NCI-H2196 treated with DMSO at 0.1 percent for 48 hours (cell line): ENCODE results near the gene CACNG4.

Experiments used
- DNase-seq: peaks from one replicate; lab custom pipeline; 2025; ENCODE audit not compliant: unreplicated experiment; lab: John Stamatoyannopoulos, UW

The CACNG4 gene

DNA sequence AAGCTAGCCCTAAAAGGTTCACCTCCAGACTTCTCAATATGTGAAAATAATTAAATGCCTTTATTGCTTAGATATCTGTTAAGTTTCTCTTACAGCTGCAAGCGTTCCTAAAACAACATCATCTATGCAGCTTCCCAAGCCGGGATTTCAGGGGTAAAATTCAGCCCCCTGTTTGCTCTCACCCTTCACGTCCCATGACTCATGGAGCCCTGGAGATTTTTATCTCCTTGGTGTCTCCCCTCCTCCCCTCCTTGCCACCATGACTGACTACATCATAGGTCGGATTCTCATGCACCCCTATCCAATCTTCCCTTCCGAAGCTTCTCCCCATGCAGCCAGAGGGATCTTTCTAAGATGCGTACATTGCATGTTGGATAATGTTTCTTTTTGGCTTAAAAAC lies 21.0 kb upstream of the CACNG4 start:
- no peak for DNase-seq

DNA sequence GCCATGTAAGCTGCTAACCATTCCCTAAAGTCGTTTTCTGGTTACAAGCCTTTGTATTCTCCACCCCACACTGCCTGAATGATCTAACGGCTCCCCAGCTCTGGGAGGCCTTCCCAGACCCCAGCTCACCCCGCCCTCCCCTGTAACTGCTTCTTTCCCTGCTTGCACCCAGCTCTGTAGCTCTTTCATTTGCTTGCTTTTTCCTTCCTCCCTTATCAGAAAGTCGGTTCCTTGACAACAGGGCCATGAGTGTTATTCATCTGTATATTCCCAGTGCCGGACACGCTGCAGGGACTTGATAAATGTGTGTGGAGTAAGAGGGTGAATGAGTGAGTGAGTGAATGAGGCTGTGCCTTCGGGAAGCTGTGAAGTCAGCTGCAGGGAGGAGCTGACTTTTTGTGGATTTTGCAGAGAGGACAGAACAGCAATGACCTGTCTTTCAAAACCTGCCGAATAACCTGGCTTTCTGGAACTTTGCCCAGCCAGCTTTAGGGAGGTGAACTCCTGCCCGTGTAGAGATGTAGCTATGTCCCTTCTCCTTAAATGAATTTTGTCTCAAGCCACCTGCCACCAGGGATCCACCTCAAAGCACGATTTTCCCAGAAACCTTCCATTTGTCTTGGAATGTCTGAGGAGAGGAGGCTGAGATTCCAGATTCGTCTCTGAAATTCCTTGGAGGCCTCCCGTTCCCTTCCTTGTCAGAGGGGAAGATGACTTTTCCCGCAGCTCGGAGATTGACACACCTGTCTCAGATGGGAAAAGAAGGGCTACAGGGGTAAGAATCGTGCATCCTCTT lies 20.0 kb upstream of the CACNG4 start:
- DNase-seq, result no peak

- no peak for DNase-seq
These were observed 19.2 kb upstream of the CACNG4 start for GRCh38 chr17:66945147-66945835.

DNA sequence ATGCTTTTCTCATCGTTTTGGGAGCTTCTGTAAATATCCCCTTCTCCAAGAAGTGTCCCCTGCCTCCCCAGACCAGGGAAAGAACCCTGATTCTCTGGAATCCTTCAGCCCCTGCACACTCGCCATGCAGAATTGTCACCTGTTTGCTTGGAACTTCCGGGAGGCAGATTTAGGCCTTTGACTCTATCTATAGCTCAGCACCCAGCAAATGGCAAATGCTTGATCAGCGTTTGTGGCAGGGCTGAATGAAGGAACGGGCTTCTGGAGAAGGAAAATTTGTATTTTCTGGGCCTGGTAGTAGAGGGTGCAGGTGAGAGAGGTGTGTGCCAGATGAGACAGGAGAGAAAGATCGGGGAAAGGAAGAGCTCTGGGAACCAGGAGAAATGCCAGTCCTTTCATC lies 18.3 kb upstream of the CACNG4 start:
- no peak for DNase-seq

GRCh38 chr17:66947311-66947710 lies 17.2 kb upstream of the CACNG4 start:
- DNase-seq, result no peak

DNA sequence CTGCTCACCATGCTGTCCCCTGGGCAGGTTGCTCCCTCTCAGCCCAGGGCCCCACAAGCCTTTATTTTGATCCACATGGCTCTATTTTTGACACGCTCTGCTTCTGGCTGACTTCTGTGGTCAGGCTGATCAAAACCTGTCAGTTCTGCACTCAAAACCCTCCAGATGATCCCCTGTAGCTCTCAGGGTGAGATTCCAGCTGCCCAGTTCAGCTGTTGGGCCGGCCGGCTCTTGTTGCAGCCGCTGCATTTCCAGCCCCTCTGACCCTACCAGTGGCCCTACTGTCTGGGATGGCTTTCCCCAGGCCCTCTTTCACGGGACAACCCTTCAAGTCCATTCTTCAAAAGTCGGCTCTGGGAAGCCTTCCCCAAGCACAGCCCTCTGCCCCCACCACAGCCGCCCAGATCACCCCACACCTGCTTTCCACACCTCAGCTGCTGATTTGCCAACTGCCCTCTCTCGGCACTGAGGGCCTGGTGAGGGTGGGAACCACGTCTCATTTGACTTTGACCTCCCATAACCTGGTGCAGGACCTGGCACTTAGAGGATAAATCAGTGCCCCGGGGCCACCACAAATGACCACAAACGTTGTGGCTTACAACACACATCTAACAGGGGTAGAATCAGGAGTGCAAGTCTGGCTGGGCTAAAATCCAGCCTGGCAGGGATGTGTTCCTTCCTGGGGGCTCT lies 16.3 kb upstream of the CACNG4 start:
- no peak for DNase-seq

DNA sequence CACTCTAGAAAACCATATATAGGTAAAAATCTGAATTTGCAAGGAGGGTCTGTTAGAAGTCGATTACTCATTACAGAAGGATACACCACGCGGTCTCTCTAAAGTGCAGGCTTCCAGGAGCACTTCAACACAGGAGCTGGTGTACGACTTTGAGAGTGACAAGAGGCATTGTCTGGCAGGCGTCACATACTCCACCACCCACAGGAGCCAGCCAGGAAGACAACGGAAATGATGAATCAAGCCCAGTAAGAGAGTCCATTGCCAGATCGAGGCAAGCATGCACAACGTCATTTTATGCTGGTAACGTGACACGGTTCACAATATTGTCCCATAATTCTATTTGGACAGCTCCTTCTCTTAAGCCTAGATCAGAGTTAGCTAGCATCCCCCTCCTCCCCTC lies 15.0 kb upstream of the CACNG4 start:
- no peak for DNase-seq

- DNase-seq, result no peak
These were observed 14.2 kb upstream of the CACNG4 start for GRCh38 chr17:66950325-66950724.

DNA sequence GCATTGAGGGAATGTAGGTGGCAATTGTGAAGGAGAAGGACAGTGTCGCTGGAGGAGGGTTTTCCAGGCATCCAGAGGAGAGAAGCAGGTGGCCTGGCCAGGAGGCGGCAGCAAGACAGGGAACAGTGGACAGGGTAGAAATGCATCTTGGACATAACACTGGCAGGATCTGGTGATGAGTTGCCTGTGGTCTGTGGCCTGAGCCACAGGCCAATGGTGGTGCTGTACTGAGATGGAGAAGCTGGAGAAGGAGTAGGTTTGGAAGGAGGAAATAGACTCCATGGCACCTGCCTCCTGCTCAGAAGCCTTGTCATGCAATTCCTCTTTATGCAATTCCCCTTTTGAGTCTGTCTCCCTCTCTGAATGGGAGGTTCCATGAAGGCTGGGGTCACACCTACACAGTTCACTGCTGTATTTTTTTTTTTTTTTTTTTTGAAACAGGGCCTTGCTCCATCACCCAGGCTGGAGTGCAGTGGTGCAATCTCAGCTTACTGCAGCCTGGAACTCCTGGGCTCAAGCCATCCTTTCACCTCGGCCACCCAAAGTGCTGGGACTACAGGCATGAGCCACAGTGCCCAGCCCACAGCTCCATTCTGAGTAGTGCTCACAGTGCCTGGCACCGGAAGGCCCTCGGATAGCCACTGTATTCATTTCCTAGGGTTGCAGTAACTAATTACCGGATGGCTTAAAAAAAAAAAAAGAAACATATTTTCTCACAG lies 13.5 kb upstream of the CACNG4 start:
- DNase-seq, result no peak

GRCh38 chr17:66951605-66951953 lies 12.9 kb upstream of the CACNG4 start:
- no peak for DNase-seq

DNA sequence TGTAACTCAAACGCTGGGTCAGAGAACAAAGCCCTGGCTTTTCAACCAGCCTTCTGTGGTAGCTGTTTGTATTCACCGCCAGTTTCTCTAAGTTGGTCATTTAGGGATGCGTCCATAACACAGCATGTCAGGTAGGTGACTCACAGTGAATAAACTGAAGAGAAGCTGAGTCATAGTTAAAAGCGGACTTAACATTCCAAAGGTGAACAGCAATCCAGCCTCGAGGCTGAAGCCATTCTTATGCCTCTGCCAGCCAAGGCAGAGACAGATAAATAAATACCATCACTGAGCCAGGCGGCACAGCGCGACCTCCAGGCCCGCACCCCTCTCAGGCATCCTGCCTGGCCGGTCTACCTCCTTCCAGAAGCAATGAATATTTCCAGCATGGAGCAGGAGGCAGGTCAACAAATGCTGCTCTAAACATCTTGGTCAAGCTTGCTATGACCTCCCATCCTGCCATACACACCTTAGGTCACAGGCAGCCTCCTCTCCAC lies 12.4 kb upstream of the CACNG4 start:
- DNase-seq, result no peak

GRCh38 chr17:66952681-66953629 lies 11.6 kb upstream of the CACNG4 start:
- DNase-seq, result no peak

GRCh38 chr17:66953630-66954020 lies 10.9 kb upstream of the CACNG4 start:
- DNase-seq, result no peak

GRCh38 chr17:66954632-66955031 lies 9.9 kb upstream of the CACNG4 start:
- no peak for DNase-seq

GRCh38 chr17:66955821-66956220 lies 8.7 kb upstream of the CACNG4 start:
- DNase-seq, result no peak

GRCh38 chr17:66956941-66957340 lies 7.6 kb upstream of the CACNG4 start:
- no peak for DNase-seq

GRCh38 chr17:66957343-66957742 lies 7.2 kb upstream of the CACNG4 start:
- no peak for DNase-seq

DNA sequence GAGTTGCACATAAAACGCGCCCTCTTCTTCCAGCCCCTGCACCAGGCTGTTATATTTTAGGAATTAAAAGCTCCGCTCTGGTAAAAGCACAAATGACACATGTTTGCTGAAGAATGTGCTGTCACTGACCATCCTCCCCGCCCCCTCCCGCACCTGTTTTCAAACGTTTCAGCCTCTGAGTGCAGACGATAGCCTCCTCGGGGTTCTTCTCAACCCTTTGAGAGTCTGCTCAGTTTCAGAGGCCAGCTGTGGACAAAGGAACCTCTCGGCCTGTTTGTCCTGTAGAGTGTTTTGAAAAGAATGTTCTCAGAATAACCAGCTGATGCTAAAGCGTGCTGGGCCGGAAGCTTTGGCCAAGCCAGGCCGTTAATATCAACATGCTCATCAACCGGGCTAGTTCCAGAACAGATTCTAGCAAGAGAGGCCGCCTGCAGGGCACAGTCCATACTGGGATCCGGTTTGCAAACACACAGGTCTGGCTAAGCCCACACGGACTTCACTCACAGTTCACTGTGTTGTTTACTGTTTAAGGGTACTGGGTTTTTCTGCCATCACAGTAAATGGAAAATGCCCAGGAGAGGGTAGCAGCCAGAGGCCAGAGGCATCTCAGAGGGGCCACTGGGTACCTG lies 6.4 kb upstream of the CACNG4 start:
- DNase-seq, result no peak

- no peak for DNase-seq
These were observed 4.7 kb upstream of the CACNG4 start for GRCh38 chr17:66959641-66960375.
